ENCODE data around the gene ARID1B. TPM values are rescaled to one million over a fixed set of nuclear protein-coding genes. Genes with fewer than 3 reads are reported as not detected.
A peak's percentile ranks its signal among the peaks of the same experiment; 100 is the strongest.

ARID1B gene
- polyA plus RNA-seq, 4 donors, result 7.3 to 43.5 (median 17.0) TPM

DNA sequence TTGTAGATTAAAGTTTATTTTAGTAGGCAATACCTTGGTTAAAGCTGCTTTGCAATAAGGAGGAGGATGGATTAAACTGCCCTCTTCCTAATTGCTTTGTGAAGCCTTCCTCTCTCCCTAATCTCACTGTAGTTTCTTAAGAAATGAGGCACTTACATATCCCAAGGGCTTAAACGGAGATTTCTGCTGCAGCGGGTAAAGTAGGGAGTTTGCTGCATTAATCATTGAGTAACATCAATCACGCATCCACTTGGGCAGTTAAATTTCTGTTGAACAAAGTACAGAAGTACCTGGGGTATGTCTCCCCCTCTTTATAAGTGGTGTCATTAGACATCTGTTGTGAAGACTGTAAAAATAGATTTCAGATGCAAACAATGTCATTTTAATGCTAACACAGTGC, 29.5 kb upstream of the ARID1B start:
- no peaks in the 10 kb centered on the region for H3K36me3 ChIP-seq (ENCODE audit: control insufficient read depth in 3 of 3, insufficient read depth in 2 of 3, low read depth in 1 of 3, low read length in 3 of 3)
- no peak overlapping the region for H3K27ac ChIP-seq (ENCODE audit: low read depth in 1 of 3, low read length in 2 of 3)
- FAIRE-seq (no peak), DNase-seq (no peak)
- no peaks in the 10 kb centered on the region for H3K4me1 ChIP-seq (ENCODE audit: control insufficient read depth in 3 of 3, insufficient read depth in 2 of 3, low read depth in 1 of 3, low read length in 2 of 3)
- WGBS, 3 donors, result 65 to 74% (median 70%) methylated on average over 3 of the region's 3 CpGs
- H3K9me3 ChIP-seq (ENCODE audit: control insufficient read depth in 2 of 2, insufficient read depth in 1 of 2, low read depth in 1 of 2, low read length in 1 of 2), result no peaks in the 10 kb centered on the region
- H3K4me3 ChIP-seq (ENCODE audit: low read depth in 1 of 3, low read length in 3 of 3), result no peak overlapping the region
- H3K27me3 ChIP-seq (ENCODE audit: control insufficient read depth in 3 of 3, insufficient read depth in 3 of 3, low read length in 3 of 3), result no peaks in the 10 kb centered on the region

DNA sequence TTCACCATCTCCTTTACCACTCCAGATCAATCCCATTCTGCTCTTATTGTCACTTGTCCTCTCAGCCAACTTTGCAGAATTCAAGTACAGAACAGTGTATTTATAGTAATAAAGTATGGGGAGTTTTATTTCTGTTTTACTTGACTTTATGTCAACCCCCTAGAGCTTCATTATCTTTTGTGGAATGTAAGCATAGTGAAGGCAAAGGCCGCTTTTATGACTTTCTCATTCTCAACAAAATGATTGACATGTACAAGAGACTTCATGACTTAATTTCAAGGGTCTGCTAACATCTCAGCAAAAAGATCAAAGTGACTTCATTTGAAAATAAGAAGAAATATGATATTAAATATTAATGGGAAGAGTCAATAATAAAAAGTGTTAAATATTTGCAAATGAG, 28.7 kb upstream of the ARID1B start:
- WGBS, 3 donors, result 91 to 92% (median 92%) methylated on average over 1 of the region's 1 CpG
- Histone ChIP-seq H3K27ac (ENCODE audit: low read depth in 1 of 3, low read length in 2 of 3) (no peak overlapping the region), H3K27me3 (ENCODE audit: control insufficient read depth in 3 of 3, insufficient read depth in 3 of 3, low read length in 3 of 3) (no peaks in the 10 kb centered on the region), H3K9me3 (ENCODE audit: control insufficient read depth in 2 of 2, insufficient read depth in 1 of 2, low read depth in 1 of 2, low read length in 1 of 2) (no peaks in the 10 kb centered on the region), H3K36me3 (ENCODE audit: control insufficient read depth in 3 of 3, insufficient read depth in 2 of 3, low read depth in 1 of 3, low read length in 3 of 3) (no peaks in the 10 kb centered on the region), H3K4me3 (ENCODE audit: low read depth in 1 of 3, low read length in 3 of 3) (no peak overlapping the region), H3K4me1 (ENCODE audit: control insufficient read depth in 3 of 3, insufficient read depth in 2 of 3, low read depth in 1 of 3, low read length in 2 of 3) (no peaks in the 10 kb centered on the region)
- DNase-seq (no peak), FAIRE-seq (no peak)

DNA sequence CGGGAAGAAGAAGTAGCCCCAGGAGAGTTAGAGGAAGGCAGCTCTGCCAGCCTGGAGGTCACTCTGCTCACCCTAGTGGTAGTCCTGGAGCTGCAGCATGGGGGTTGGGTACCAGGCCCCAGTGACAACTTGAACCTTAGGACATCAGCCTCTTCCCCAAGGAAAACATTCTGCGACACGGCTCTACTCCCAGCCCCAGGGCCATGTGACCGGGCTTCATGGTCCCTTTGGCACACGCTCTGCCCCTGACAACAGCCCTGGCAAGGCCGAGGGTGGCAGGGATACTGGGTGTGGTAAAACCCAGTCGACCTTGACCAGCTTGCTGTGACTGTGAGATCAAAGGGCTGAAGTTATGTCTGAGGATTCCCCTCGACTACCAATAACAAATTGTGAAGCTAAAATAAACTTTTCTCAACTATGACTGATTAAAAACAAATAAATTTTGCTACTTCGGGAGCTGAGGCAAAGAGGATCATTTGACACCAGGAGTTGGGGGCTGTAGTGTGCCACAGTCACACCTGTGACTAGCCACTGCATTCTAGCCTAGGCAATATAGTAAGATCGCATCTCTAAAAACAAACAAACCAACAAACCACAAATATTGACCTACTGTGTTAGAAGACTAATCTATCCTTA, 24.4 kb upstream of the ARID1B start:
- no peak overlapping the region for H3K4me3 ChIP-seq (ENCODE audit: low read depth in 1 of 3, low read length in 3 of 3)
- DNase-seq (peak; percentile 51 to 89), FAIRE-seq (no peak)
- no peaks in the 10 kb centered on the region for H3K9me3 ChIP-seq (ENCODE audit: control insufficient read depth in 2 of 2, insufficient read depth in 1 of 2, low read depth in 1 of 2, low read length in 1 of 2)
- no peaks in the 10 kb centered on the region for H3K27me3 ChIP-seq (ENCODE audit: control insufficient read depth in 3 of 3, insufficient read depth in 3 of 3, low read length in 3 of 3)
- H3K4me1 ChIP-seq (ENCODE audit: control insufficient read depth in 3 of 3, insufficient read depth in 2 of 3, low read depth in 1 of 3, low read length in 2 of 3), result no peaks in the 10 kb centered on the region
- H3K36me3 ChIP-seq (ENCODE audit: control insufficient read depth in 3 of 3, insufficient read depth in 2 of 3, low read depth in 1 of 3, low read length in 3 of 3), result no peaks in the 10 kb centered on the region
- WGBS, 3 donors, result 20 to 52% (median 30%) methylated on average over 10 of the region's 10 CpGs
- peak overlapping the region in 1 of 3 donors; percentile 50 for H3K27ac ChIP-seq (ENCODE audit: low read depth in 1 of 3, low read length in 2 of 3)

DNA sequence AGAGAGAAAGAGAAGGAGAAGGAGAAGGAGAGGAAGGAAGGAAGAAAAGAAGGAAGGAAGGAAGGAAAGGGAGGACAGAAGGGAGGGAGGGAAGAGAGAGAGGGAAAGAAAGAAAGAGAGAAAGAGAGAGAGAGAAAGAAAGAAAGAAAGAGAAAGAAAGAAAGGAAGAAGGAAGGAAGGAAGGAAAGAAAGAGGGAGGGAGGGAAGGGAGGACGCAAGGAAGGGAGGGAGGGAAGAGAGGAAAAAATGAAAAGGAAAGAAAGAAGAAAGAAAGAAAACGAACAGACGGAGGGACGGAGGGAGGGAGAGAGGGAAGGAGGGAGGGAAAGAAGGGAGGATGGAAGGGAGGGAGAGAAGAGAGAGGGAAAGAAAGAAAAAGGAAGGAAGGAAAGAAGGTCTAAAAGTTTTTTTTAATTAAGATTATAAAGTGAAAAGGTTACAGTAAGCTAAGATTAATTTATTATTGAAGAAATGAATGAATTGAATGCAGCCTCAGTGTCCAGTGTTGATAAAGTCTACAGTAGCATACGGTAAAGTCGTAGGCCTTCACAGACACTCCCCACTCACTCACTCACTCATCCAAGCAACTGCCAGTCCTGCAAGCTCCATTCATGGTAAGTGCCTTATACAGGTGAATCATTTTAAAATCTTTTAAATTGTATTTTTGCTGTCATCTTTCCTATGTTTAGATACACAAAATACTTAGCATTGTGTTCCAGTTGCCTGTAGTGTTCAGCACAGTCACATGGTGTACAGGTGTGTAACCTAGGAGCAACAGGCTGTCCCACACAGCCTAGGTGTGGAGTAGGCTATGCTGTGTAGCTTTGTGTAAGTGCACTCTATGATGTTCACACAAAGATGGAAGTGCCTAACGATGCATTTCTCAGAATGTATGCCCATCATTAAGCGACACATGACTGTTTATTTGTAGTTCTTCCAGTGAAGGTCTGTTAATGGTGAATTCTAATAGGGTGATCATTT, 20.3 kb upstream of the ARID1B start:
- DNase-seq, result no peak
- no peaks in the 10 kb centered on the region for H3K4me1 ChIP-seq (ENCODE audit: control insufficient read depth in 3 of 3, insufficient read depth in 2 of 3, low read depth in 1 of 3, low read length in 2 of 3)
- no peaks in the 10 kb centered on the region for H3K36me3 ChIP-seq (ENCODE audit: control insufficient read depth in 3 of 3, insufficient read depth in 2 of 3, low read depth in 1 of 3, low read length in 3 of 3)
- no peak overlapping the region for H3K27ac ChIP-seq (ENCODE audit: low read depth in 1 of 3, low read length in 2 of 3)
- no peak overlapping the region for H3K4me3 ChIP-seq (ENCODE audit: low read depth in 1 of 3, low read length in 3 of 3)
- 91 to 95% (median 93%) methylated on average over 8 of the region's 8 CpGs for WGBS, 3 donors
- no peak for FAIRE-seq
- H3K27me3 ChIP-seq (ENCODE audit: control insufficient read depth in 3 of 3, insufficient read depth in 3 of 3, low read length in 3 of 3), result no peaks in the 10 kb centered on the region
- no peaks in the 10 kb centered on the region for H3K9me3 ChIP-seq (ENCODE audit: control insufficient read depth in 2 of 2, insufficient read depth in 1 of 2, low read depth in 1 of 2, low read length in 1 of 2)

DNA sequence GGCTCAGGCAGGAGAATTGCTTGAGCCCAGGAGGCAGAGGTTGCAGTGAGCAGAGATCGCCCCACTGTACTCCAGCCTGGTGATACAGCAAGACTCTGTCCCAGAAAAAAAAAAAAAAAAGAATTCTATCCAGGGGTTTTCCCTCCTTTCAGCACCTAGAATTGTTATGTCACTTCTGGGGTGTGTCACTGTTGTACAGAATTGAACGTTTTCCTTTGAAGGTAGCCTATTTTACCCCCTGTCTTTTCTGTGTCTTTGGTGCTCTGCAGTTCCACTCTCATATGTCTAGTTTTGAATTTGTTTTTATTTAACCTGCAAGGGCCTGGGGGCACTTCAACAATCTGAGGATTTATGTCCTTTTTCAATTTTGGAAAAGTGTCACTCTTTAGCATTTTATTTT, 19.3 kb upstream of the ARID1B start:
- Histone ChIP-seq H3K4me1 (ENCODE audit: control insufficient read depth in 3 of 3, insufficient read depth in 2 of 3, low read depth in 1 of 3, low read length in 2 of 3) (no peaks in the 10 kb centered on the region), H3K27ac (ENCODE audit: low read depth in 1 of 3, low read length in 2 of 3) (no peak overlapping the region), H3K9me3 (ENCODE audit: control insufficient read depth in 2 of 2, insufficient read depth in 1 of 2, low read depth in 1 of 2, low read length in 1 of 2) (no peaks in the 10 kb centered on the region), H3K4me3 (ENCODE audit: low read depth in 1 of 3, low read length in 3 of 3) (no peak overlapping the region), H3K36me3 (ENCODE audit: control insufficient read depth in 3 of 3, insufficient read depth in 2 of 3, low read depth in 1 of 3, low read length in 3 of 3) (no peaks in the 10 kb centered on the region), H3K27me3 (ENCODE audit: control insufficient read depth in 3 of 3, insufficient read depth in 3 of 3, low read length in 3 of 3) (no peaks in the 10 kb centered on the region)
- no peak for FAIRE-seq
- 45 to 71% (median 61%) methylated on average over 2 of the region's 2 CpGs for WGBS, 3 donors
- DNase-seq, result no peak

DNA sequence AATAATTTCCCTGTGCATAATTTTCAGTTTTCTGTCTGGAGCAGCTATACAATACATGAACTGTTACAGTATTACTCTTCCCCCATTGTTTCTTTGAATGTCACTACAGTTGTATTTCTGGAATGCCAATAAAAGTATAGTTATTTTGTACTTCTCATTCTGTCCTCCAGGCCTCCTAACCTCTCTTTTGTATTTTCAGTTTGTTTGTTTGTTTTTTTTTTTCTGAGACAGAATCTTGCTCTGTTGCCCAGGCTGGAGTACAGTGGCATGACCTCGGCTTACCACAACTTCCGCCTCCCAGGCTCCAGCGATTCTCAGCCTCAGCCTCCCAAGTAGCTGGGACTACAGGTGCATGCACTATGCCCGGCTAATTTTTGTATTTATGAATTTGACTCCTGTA, 16.8 kb upstream of the ARID1B start:
- DNase-seq (no peak), FAIRE-seq (no peak)
- Histone ChIP-seq H3K4me1 (ENCODE audit: control insufficient read depth in 3 of 3, insufficient read depth in 2 of 3, low read depth in 1 of 3, low read length in 2 of 3) (no peaks in the 10 kb centered on the region), H3K9me3 (ENCODE audit: control insufficient read depth in 2 of 2, insufficient read depth in 1 of 2, low read depth in 1 of 2, low read length in 1 of 2) (no peaks in the 10 kb centered on the region), H3K27ac (ENCODE audit: low read depth in 1 of 3, low read length in 2 of 3) (no peak overlapping the region), H3K4me3 (ENCODE audit: low read depth in 1 of 3, low read length in 3 of 3) (no peak overlapping the region), H3K36me3 (ENCODE audit: control insufficient read depth in 3 of 3, insufficient read depth in 2 of 3, low read depth in 1 of 3, low read length in 3 of 3) (no peaks in the 10 kb centered on the region), H3K27me3 (ENCODE audit: control insufficient read depth in 3 of 3, insufficient read depth in 3 of 3, low read length in 3 of 3) (no peaks in the 10 kb centered on the region)
- 84 to 92% (median 90%) methylated on average over 4 of the region's 4 CpGs for WGBS, 3 donors

DNA sequence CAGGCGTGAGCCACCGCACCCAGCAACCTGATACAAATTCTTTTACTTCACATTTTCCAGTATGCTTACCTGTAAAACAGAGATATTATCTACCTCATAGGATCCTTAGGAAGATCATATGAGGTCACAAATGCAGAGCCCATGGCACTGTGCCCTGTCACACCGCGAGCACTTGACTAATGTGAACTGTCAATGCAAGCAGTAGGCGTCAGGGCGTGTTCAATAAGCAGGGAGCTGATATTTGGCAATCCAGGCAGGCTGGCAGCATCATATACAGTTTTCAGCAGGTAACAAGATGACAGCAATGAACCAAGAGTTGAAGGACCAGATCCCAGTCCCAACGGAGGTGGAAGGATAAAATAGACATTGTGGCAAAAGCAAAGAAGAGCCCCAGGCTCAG, 14.6 kb upstream of the ARID1B start:
- 65 to 85% (median 74%) methylated on average over 7 of the region's 7 CpGs for WGBS, 3 donors
- no peak overlapping the region for H3K4me3 ChIP-seq (ENCODE audit: low read depth in 1 of 3, low read length in 3 of 3)
- H3K27ac ChIP-seq (ENCODE audit: low read depth in 1 of 3, low read length in 2 of 3), result no peak overlapping the region
- DNase-seq (no peak), FAIRE-seq (no peak)
- H3K4me1 ChIP-seq (ENCODE audit: control insufficient read depth in 3 of 3, insufficient read depth in 2 of 3, low read depth in 1 of 3, low read length in 2 of 3), result no peaks in the 10 kb centered on the region
- no peaks in the 10 kb centered on the region for H3K9me3 ChIP-seq (ENCODE audit: control insufficient read depth in 2 of 2, insufficient read depth in 1 of 2, low read depth in 1 of 2, low read length in 1 of 2)
- H3K27me3 ChIP-seq (ENCODE audit: control insufficient read depth in 3 of 3, insufficient read depth in 3 of 3, low read length in 3 of 3), result no peaks in the 10 kb centered on the region
- H3K36me3 ChIP-seq (ENCODE audit: control insufficient read depth in 3 of 3, insufficient read depth in 2 of 3, low read depth in 1 of 3, low read length in 3 of 3), result no peaks in the 10 kb centered on the region

DNA sequence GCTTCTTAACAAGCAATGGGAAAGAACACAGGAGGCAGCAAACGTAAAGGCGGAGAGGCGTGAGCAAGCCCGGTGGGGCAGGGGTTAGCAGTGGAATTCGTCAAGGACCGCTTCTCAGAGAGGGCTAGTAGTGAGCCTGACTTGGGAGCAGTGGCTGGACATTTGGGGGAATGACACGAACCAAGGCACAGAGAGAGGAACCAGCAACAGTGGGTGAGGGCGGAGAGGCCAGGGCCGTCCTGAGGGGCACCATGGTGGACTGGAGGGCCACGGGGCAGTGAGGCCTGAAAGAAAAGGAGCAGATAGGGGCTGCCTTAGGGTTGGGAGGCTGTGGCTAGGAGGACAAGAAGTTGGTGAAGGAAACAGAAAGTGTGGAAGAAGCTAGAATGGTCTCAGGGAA, 12.1 kb upstream of the ARID1B start:
- Histone ChIP-seq H3K9me3 (ENCODE audit: control insufficient read depth in 2 of 2, insufficient read depth in 1 of 2, low read depth in 1 of 2, low read length in 1 of 2) (no peaks in the 10 kb centered on the region), H3K27me3 (ENCODE audit: control insufficient read depth in 3 of 3, insufficient read depth in 3 of 3, low read length in 3 of 3) (no peaks in the 10 kb centered on the region), H3K27ac (ENCODE audit: low read depth in 1 of 3, low read length in 2 of 3) (no peak overlapping the region), H3K4me1 (ENCODE audit: control insufficient read depth in 3 of 3, insufficient read depth in 2 of 3, low read depth in 1 of 3, low read length in 2 of 3) (no peaks in the 10 kb centered on the region), H3K36me3 (ENCODE audit: control insufficient read depth in 3 of 3, insufficient read depth in 2 of 3, low read depth in 1 of 3, low read length in 3 of 3) (no peaks in the 10 kb centered on the region), H3K4me3 (ENCODE audit: low read depth in 1 of 3, low read length in 3 of 3) (no peak overlapping the region)
- WGBS, 3 donors, result 96 to 98% (median 97%) methylated on average over 10 of the region's 10 CpGs
- DNase-seq (no peak), FAIRE-seq (no peak)

Data from small intestine (tissue), 7 donors.